GM11168 (cell line): Measurements from ENCODE around the gene ZNF33B.
"Not testable (repeated sequence)": the region's sequence is repeated elsewhere in the genome, so short reads cannot be mapped to it uniquely, and the experiment has no call there.

Source experiments
- in situ Hi-C: fragments of 300-500 bp; cut with MboI; formaldehyde crosslinking; loops from one replicate; pipeline ENCODE4 v1.12.0; 2022; ENCODE audit warnings: low sequenced_read_pairs; ENCODE audit not compliant: unreplicated experiment

Gene ZNF33B

GRCh38 chr10:42623929-42624328, 14.4 kb downstream of the ZNF33B start:
- in situ Hi-C loops = no loop called here

GRCh38 chr10:42618424-42618823, 19.9 kb downstream of the ZNF33B start:
- in situ Hi-C loops = no loop called here

- in situ Hi-C loops = no loop called here
These were observed 23.0 kb downstream of the ZNF33B start for GRCh38 chr10:42615419-42615818.

- in situ Hi-C loops = no loop called here
These were observed 28.5 kb downstream of the ZNF33B start for GRCh38 chr10:42609872-42610271.

- in situ Hi-C loops = no loop called here
These were observed 40.0 kb downstream of the ZNF33B start for GRCh38 chr10:42598249-42598873.

- in situ Hi-C loops = no loop called here
These were observed 42.2 kb downstream of the ZNF33B start for GRCh38 chr10:42596196-42596595.

GRCh38 chr10:42594246-42594650, 44.1 kb downstream of the ZNF33B start:
- in situ Hi-C loops = no loop called here

- in situ Hi-C loops = no loop called here
These were observed 45.1 kb downstream of the ZNF33B start for GRCh38 chr10:42593284-42593683.

GRCh38 chr10:42583828-42584227, 54.5 kb downstream of the ZNF33B start:
- in situ Hi-C loops = no loop called here

GRCh38 chr10:42578019-42578418, 60.4 kb downstream of the ZNF33B start:
- in situ Hi-C loops = no loop called here

GRCh38 chr10:42576338-42576737, 62.0 kb downstream of the ZNF33B start:
- in situ Hi-C loops = no loop called here

- in situ Hi-C loops = no loop called here
These were observed 64.0 kb downstream of the ZNF33B start for GRCh38 chr10:42574336-42574735.

- in situ Hi-C loops = no loop called here
These were observed 81.4 kb downstream of the ZNF33B start for GRCh38 chr10:42556931-42557330.

GRCh38 chr10:42553576-42553975, 84.8 kb downstream of the ZNF33B start:
- in situ Hi-C loops = not testable (repeated sequence)

GRCh38 chr10:42553064-42553407, 85.3 kb downstream of the ZNF33B start:
- in situ Hi-C loops = no loop called here

- in situ Hi-C loops = no loop called here
These were observed 85.9 kb downstream of the ZNF33B start for GRCh38 chr10:42552188-42553063.

- in situ Hi-C loops = no loop called here
These were observed 86.7 kb downstream of the ZNF33B start for GRCh38 chr10:42551582-42552187.

GRCh38 chr10:42549851-42550250, 88.5 kb downstream of the ZNF33B start:
- in situ Hi-C loops = no loop called here

- in situ Hi-C loops = no loop called here
These were observed 90.1 kb downstream of the ZNF33B start for GRCh38 chr10:42548254-42548653.

- in situ Hi-C loops = no loop called here
These were observed 93.4 kb downstream of the ZNF33B start for GRCh38 chr10:42544945-42545344.

GRCh38 chr10:42543840-42544372, 94.5 kb downstream of the ZNF33B start:
- in situ Hi-C loops = no loop called here
